Measurements from ENCODE around the gene ODF2. TPM values are rescaled to one million over a fixed set of nuclear protein-coding genes. Genes with fewer than 3 reads are reported as not detected.

Gene ODF2
- total and polyA plus RNA-seq, 2 donors (not counting 3 experiments of a cell fraction or from before 2014, with no cell fraction given), result 16.7 to 49.5 TPM

DNA sequence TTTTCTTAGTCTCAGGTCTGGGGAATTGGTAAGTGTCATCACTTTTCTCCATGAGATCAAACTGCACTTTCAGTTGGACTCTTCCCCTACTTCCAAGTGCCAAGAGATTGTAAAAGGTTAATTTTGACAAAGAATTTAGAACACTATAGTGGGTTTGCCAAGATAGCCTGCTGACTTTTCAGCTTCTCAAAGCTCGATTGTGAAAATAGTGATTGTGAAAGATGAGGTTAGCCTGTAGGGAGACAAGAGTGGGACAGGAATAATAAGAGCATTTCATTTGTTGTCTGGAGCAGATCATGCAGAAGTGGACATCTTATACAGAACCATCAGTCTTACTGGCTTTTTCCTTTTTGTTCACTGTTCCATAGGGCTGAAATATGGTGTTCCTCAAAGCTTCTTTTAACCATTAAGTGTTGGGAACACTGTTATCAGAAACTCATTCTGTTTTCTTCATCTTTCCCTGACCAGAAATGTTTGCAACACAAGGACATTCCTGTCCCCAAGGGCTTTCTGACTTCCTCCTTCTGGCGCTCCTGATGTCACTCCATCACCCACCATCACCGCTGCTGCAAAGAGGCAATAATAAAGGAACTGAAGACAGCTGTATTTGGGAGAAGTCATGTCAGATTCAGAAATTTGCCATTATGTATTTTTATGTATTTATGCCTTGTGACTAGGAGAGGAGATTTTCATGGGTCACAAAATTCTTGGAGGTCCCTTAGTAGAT is 85.0 kb downstream of the ODF2 start:
- Histone ChIP-seq H3K9ac (replicated peaks; ENCODE audit: extremely low read depth, insufficient read depth, low read length) (no peak overlapping the region), H3K4me1 (ENCODE audit: control insufficient read depth, extremely low read depth, insufficient read depth, low read length) (no peaks in the 10 kb centered on the region), H4K20me1 (replicated peaks; ENCODE audit: control insufficient read depth, extremely low read depth, insufficient read depth, low read length) (no peaks in the 10 kb centered on the region), H3K4me3 (replicated peaks in 1 of 3; ENCODE audit: insufficient read depth in 1 of 3, low read depth in 1 of 3, low read length in 3 of 3) (no peak overlapping the region), H3K4me2 (ENCODE audit: insufficient read depth, low read length) (no peak overlapping the region), H3K27me3 (ENCODE audit: control insufficient read depth in 2 of 2, insufficient read depth in 2 of 2, low read length in 2 of 2) (no peaks in the 10 kb centered on the region), H3K9me3 (replicated peaks; ENCODE audit: control insufficient read depth, insufficient read depth, low read length) (no peaks in the 10 kb centered on the region), H3K79me2 (ENCODE audit: control insufficient read depth, insufficient read depth, low read length) (no peaks in the 10 kb centered on the region), H3K36me3 (ENCODE audit: control insufficient read depth in 2 of 2, extremely low read depth in 1 of 2, insufficient read depth in 2 of 2, low read length in 2 of 2) (peaks cover 10 to 12% of the 10 kb centered on the region in 2 experiments), H3K27ac (ENCODE audit: insufficient read depth, low read depth, low read length) (no peak overlapping the region), H2AFZ (ENCODE audit: low read depth, low read length) (no peak overlapping the region), H3K9me1 (replicated peaks; ENCODE audit: control insufficient read depth, extremely low read depth, insufficient read depth, low read length) (no peaks in the 10 kb centered on the region)
- dilution Hi-C loops (cut with MboI; ENCODE audit: extremely low pct_ligation_motif_present, low sequenced_read_pairs), result no loop called here
- no peak for FAIRE-seq
- POLR2A ChIA-PET, result no interaction called here
- TF ChIP-seq GATA2 (IDR thresholded peaks at IDR 0.05; ENCODE audit: insufficient read depth, insufficient read length, low read depth, low read length) (no peak), EZH2 (IDR thresholded peaks at IDR 0.05; ENCODE audit: borderline replicate concordance, low read depth, low read length, severe bottlenecking) (no peak), MAX (IDR thresholded peaks at IDR 0.05; ENCODE audit: insufficient read depth, insufficient read length) (no peak), CTCF (IDR thresholded peaks at IDR 0.05; ENCODE audit: extremely low read depth in 1 of 2, insufficient read depth in 1 of 2, low read depth in 1 of 2, low read length in 2 of 2) (no peak), MYC (IDR thresholded peaks at IDR 0.05; ENCODE audit: low read depth, low read length) (no peak)
- CTCF ChIA-PET, result interaction anchor here (1.5 to 1.6 kb wide), 3 partner anchors 10 to 25 kb away, joined by 4 to 6 read pairs (median 5); partner anchors contain the start of gene SPTAN1
- intact Hi-C loops (cut with micrococcal nuclease), result no loop called here
- BruUV-seq (replicated peaks), result no TSS peak
- DNase-seq (ENCODE audit: low read depth, low spot score), result no peak
